IMR-90 (cell line): ENCODE data around the gene AS3MT. TPM values are rescaled to one million over a fixed set of nuclear protein-coding genes. Genes with fewer than 3 reads are reported as not detected.

Experiments used
- ATAC-seq: fragments of 200-7000 bp; cut with Tn5 transposase; 2 replicates; pipeline ENCODE4 v1.9.1; 2020; ENCODE audit warnings: low read depth, mild to moderate bottlenecking, moderate library complexity
- BruUV-seq: library from RNA; stranded (reverse); fragments of 400-500 nt; replicated peaks from 2 replicates; lab custom pipeline; 2021; lab: Mats Ljungman, UMichigan
- CTCF ChIA-PET: fragments of 300-600 bp; formaldehyde crosslinking; extraction: SDS; loops from one replicate; lab custom pipeline; 2021; ENCODE audit warnings: antibody characterized with exemption; lab: Yijun Ruan, JAX
- POLR2A ChIA-PET: fragments of 300-600 bp; sonication (Branson Sonifier 250); formaldehyde crosslinking; loops from one replicate; lab custom pipeline; 2022; ENCODE audit warnings: antibody characterized with exemption; ENCODE audit not compliant: unreplicated experiment; lab: Charles Lee
- DNase-seq: peaks from one replicate; pipeline ENCODE4 v3.0.0; 2013
- H2AFZ ChIP-seq: replicated peaks from 2 replicates; pipeline ENCODE3; 2013; ENCODE audit warnings: low read length, mild to moderate bottlenecking; ENCODE audit not compliant: poor library complexity
- H2AK5ac ChIP-seq: 2 replicates; pipeline ENCODE4 v1.6.1; 2013; ENCODE audit warnings: low read depth, low read length, inconsistent platforms
- H2AK9ac ChIP-seq: replicated peaks from 2 replicates; pipeline ENCODE3; 2013; ENCODE audit warnings: mild to moderate bottlenecking, low read depth, low read length, moderate library complexity; ENCODE audit not compliant: poor library complexity
- H2BK120ac ChIP-seq: 2 replicates; pipeline ENCODE4 v1.6.1; 2013; ENCODE audit warnings: low read depth, low read length, inconsistent platforms
- H2BK15ac ChIP-seq: 3 replicates; pipeline ENCODE4 v1.6.1; 2013; ENCODE audit warnings: low read depth, low read length, inconsistent platforms
- H2BK20ac ChIP-seq: 2 replicates; pipeline ENCODE4 v1.6.1; 2013; ENCODE audit warnings: low read depth, mild to moderate bottlenecking, inconsistent platforms, low read length, moderate library complexity
- H2BK5ac ChIP-seq: 2 replicates; pipeline ENCODE4 v1.6.1; 2013; ENCODE audit warnings: mild to moderate bottlenecking, low read depth, low read length, inconsistent platforms; ENCODE audit not compliant: poor library complexity, severe bottlenecking
- H3K14ac ChIP-seq: replicated peaks from 2 replicates; pipeline ENCODE4 v1.6.1; 2013; ENCODE audit warnings: low read depth, low read length, inconsistent platforms
- H3K18ac ChIP-seq: 2 replicates; pipeline ENCODE4 v1.6.1; 2013; ENCODE audit warnings: low read depth, low read length, control low read depth
- H3K23ac ChIP-seq: 2 replicates; pipeline ENCODE4 v1.6.1; 2013; ENCODE audit warnings: low read depth, low read length, inconsistent platforms
- H3K27ac ChIP-seq: 2 replicates; pipeline ENCODE4 v1.5.1; 2013; ENCODE audit warnings: mild to moderate bottlenecking, control low read depth, low read length; ENCODE audit not compliant: insufficient read depth
- H3K27me3 ChIP-seq: 2 replicates; pipeline ENCODE4 v1.6.1; 2013; ENCODE audit warnings: low read length; ENCODE audit not compliant: control insufficient read depth, insufficient read depth
- H3K36me3 ChIP-seq: 2 replicates; pipeline ENCODE4 v1.6.1; 2013; ENCODE audit warnings: low read length, mixed read lengths; ENCODE audit not compliant: control insufficient read depth, insufficient read depth
- H3K4ac ChIP-seq: 2 replicates; pipeline ENCODE4 v1.6.1; 2013; ENCODE audit warnings: low read depth, low read length, inconsistent platforms
- H3K4me1 ChIP-seq: 2 replicates; pipeline ENCODE4 v1.6.1; 2013; ENCODE audit warnings: low read length, mixed read lengths; ENCODE audit not compliant: control insufficient read depth, insufficient read depth
- H3K4me2 ChIP-seq: 2 replicates; pipeline ENCODE4 v1.6.1; 2013; ENCODE audit warnings: low read depth, mild to moderate bottlenecking, control low read depth, low read length, moderate library complexity
- H3K4me3 ChIP-seq: 2 replicates; pipeline ENCODE4 v1.5.1; 2013; ENCODE audit warnings: low read depth, mild to moderate bottlenecking, control low read depth, low read length, moderate library complexity; ENCODE audit not compliant: insufficient read depth
- H3K56ac ChIP-seq: 2 replicates; pipeline ENCODE4 v1.6.1; 2013; ENCODE audit warnings: low read length, inconsistent platforms; ENCODE audit not compliant: insufficient read depth; ENCODE audit errors: extremely low read depth
- H3K79me1 ChIP-seq, 2 experiments: 2 replicates each; pipeline ENCODE4 v1.6.1; 2013; ENCODE audit warnings: low read length in 2 of 2, inconsistent platforms in 1 of 2, low read depth in 1 of 2
- H3K9ac ChIP-seq: 2 replicates; pipeline ENCODE4 v1.6.1; 2013; ENCODE audit warnings: low read depth, low read length, control low read depth
- H3K9me1 ChIP-seq: 2 replicates; pipeline ENCODE4 v1.6.1; 2013; ENCODE audit warnings: low read length, inconsistent platforms; ENCODE audit not compliant: insufficient read depth
- H3K9me3 ChIP-seq: 2 replicates; pipeline ENCODE4 v1.6.1; 2013; ENCODE audit warnings: low read length; ENCODE audit not compliant: control insufficient read depth, insufficient read depth
- H4K20me1 ChIP-seq: 2 replicates; pipeline ENCODE4 v1.6.1; 2013; ENCODE audit warnings: low read length, inconsistent platforms; ENCODE audit not compliant: insufficient read depth
- H4K5ac ChIP-seq: 2 replicates; pipeline ENCODE4 v1.6.1; 2013; ENCODE audit warnings: mild to moderate bottlenecking, low read depth, low read length, control low read depth
- H4K8ac ChIP-seq, 2 experiments: 2 replicates each; pipeline ENCODE4 v1.6.1; 2013; ENCODE audit warnings: low read depth in 2 of 2, low read length in 2 of 2, control low read depth in 1 of 2, inconsistent platforms in 1 of 2
- H4K91ac ChIP-seq: 2 replicates; pipeline ENCODE4 v1.6.1; 2013; ENCODE audit warnings: low read depth, low read length, inconsistent platforms; ENCODE audit not compliant: insufficient read depth
- BHLHE40 ChIP-seq: fragments of 150-350 bp; IDR thresholded peaks from 2 replicates; pipeline ENCODE4 v1.6.1; 2016; ENCODE audit warnings: mild to moderate bottlenecking, low read depth, low read length
- CEBPB ChIP-seq: IDR thresholded peaks from 2 replicates; pipeline ENCODE4 v1.6.1; 2012; ENCODE audit warnings: low read depth, low read length, improper control_type of control experiment
- CHD1 ChIP-seq: IDR thresholded peaks from 2 replicates; pipeline ENCODE4 v1.6.1; 2012; ENCODE audit warnings: low read depth, low read length, improper control_type of control experiment
- CTCF ChIP-seq: conservative IDR thresholded peaks from 2 replicates; pipeline ENCODE4 v1.5.1; 2012; ENCODE audit warnings: mild to moderate bottlenecking, low read depth, low read length, improper control_type of control experiment
- FOS ChIP-seq: fragments of 150-350 bp; IDR thresholded peaks from 2 replicates; pipeline ENCODE4 v1.6.1; 2016; ENCODE audit warnings: low read depth, low read length
- MAFK ChIP-seq: IDR thresholded peaks from 2 replicates; pipeline ENCODE4 v1.6.1; 2012; ENCODE audit warnings: low read depth, low read length, improper control_type of control experiment
- MAZ ChIP-seq: IDR thresholded peaks from 2 replicates; pipeline ENCODE4 v1.6.1; 2012; ENCODE audit warnings: low read depth, mild to moderate bottlenecking, low read length, improper control_type of control experiment, moderate library complexity, borderline replicate concordance
- MXI1 ChIP-seq: IDR thresholded peaks from 2 replicates; pipeline ENCODE4 v1.6.1; 2012; ENCODE audit warnings: low read depth, mild to moderate bottlenecking, low read length, moderate library complexity, borderline replicate concordance
- NFE2L2 ChIP-seq: fragments of 150-350 bp; IDR thresholded peaks from 2 replicates; pipeline ENCODE4 v1.6.1; 2016; ENCODE audit warnings: low read depth, mild to moderate bottlenecking, low read length
- POLR2A ChIP-seq: IDR thresholded peaks from 2 replicates; pipeline ENCODE4 v1.6.1; 2012; ENCODE audit warnings: mild to moderate bottlenecking, low read depth, low read length
- RAD21 ChIP-seq: IDR thresholded peaks from 2 replicates; pipeline ENCODE4 v1.6.1; 2012; ENCODE audit warnings: low read length, improper control_type of control experiment
- RCOR1 ChIP-seq: IDR thresholded peaks from 2 replicates; pipeline ENCODE4 v1.6.1; 2012; ENCODE audit warnings: mild to moderate bottlenecking, low read length, improper control_type of control experiment; ENCODE audit not compliant: insufficient replicate concordance
- RFX5 ChIP-seq: IDR thresholded peaks from 2 replicates; pipeline ENCODE4 v1.8.0; 2012; ENCODE audit warnings: low read depth, mild to moderate bottlenecking, low read length, moderate library complexity
- SMC3 ChIP-seq: fragments of 150-350 bp; IDR thresholded peaks from 2 replicates; pipeline ENCODE4 v1.6.1; 2016; ENCODE audit warnings: low read depth, mild to moderate bottlenecking, antibody characterized with exemption, low read length, moderate library complexity
- USF2 ChIP-seq: fragments of 150-350 bp; IDR thresholded peaks from 2 replicates; pipeline ENCODE4 v1.6.1; 2017; ENCODE audit warnings: mild to moderate bottlenecking, antibody characterized with exemption, low read length, low read depth
- WGBS, 2 experiments: methylation state at CpG; one replicate each; pipeline versions ENCODE4 v1.1.5 to v1.1.7; 2013; ENCODE audit warnings: missing lambda C conversion rate in 2 of 2; ENCODE audit not compliant: insufficient read length in 1 of 2; ENCODE audit errors: extremely low coverage in 2 of 2; 5-methylcytosine and 5-hydroxymethylcytosine counted together
- dilution Hi-C: fragments of 300-500 bp; cut with HindIII; formaldehyde crosslinking; loops from one replicate; pipeline ENCODE4 v1.14.3; 2018; ENCODE audit warnings: low sequenced_read_pairs; ENCODE audit not compliant: unreplicated experiment
- in situ Hi-C: fragments of 300-500 bp; cut with MboI; formaldehyde crosslinking; loops from 3 replicates; pipeline ENCODE4 v1.14.3; 2019; ENCODE audit warnings: low sequenced_read_pairs, inconsistent platforms, mixed read lengths
- intact Hi-C: fragments of 100-400 bp; cut with micrococcal nuclease; formaldehyde crosslinking; loops from 2 replicates; pipeline ENCODE4 v1.10.0; 2022
- polyA plus RNA-seq, 3 experiments: library from polyadenylated mRNA; depleted of rRNA; stranded (reverse); fragments of >200 nt; gene quantifications; 2 replicates each; pipeline ENCODE4 v1.2.3, GENCODE V29; 2012; ENCODE audit warnings: low replicate concordance in 1 of 3
- total RNA-seq: library from RNA; depleted of rRNA; stranded (reverse); fragments of >200 nt; gene quantifications from 2 replicates; pipeline ENCODE4 v1.2.3, GENCODE V29; 2012
- TF ChIP-seq, protein P1 (sequence below): fragments of 150-350 bp; IDR thresholded peaks from 2 replicates; pipeline ENCODE4 v1.6.1; 2016; ENCODE audit warnings: low read depth, mild to moderate bottlenecking, low read length, moderate library complexity, borderline replicate concordance

AS3MT gene
- total and polyA plus RNA-seq, 2 of the 4 experiments (the other 2 are of a cell fraction), result 2.7 to 3.6 TPM

GRCh38 chr10:102865620-102866019 is 3.6 kb upstream of the AS3MT start:
- CTCF ChIA-PET, result no interaction called here

More at GRCh38 chr10:102865620-102866019, 3.6 kb upstream of the AS3MT start:
- WGBS, 2 experiments, result 100% methylated on average over 1 of the region's 3 CpGs; no CpG with 5 or more reads in 1 of the 2 experiments
- H3K4me2 ChIP-seq, result no peak overlapping the region
- H3K56ac ChIP-seq, result no peak overlapping the region
- no peaks in the 10 kb centered on the region for H3K9me3 ChIP-seq
- POLR2A ChIA-PET, result no interaction called here
- no peak overlapping the region for H3K14ac ChIP-seq
- H2BK120ac ChIP-seq, result no peak overlapping the region
- H4K8ac ChIP-seq, result no peak overlapping the region
- H2BK5ac ChIP-seq, result no peak overlapping the region
- 0 out of 2 replicates have a peak, but pooled peaks cover 8% of the 10 kb centered on the region for H3K9me1 ChIP-seq
- no peak overlapping the region for H2AFZ ChIP-seq
- TF ChIP-seq RCOR1, result no peak
- TF ChIP-seq, protein P1, sequence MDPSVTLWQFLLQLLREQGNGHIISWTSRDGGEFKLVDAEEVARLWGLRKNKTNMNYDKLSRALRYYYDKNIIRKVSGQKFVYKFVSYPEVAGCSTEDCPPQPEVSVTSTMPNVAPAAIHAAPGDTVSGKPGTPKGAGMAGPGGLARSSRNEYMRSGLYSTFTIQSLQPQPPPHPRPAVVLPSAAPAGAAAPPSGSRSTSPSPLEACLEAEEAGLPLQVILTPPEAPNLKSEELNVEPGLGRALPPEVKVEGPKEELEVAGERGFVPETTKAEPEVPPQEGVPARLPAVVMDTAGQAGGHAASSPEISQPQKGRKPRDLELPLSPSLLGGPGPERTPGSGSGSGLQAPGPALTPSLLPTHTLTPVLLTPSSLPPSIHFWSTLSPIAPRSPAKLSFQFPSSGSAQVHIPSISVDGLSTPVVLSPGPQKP, result no peak
- TF ChIP-seq SMC3, result no peak
- TF ChIP-seq POLR2A, result no peak
- no peak for TF ChIP-seq MXI1
- TF ChIP-seq NFE2L2, result no peak
- no peak for TF ChIP-seq RFX5
- no peak for TF ChIP-seq MAFK
- no peak for TF ChIP-seq BHLHE40
- TF ChIP-seq RAD21, result no peak
- TF ChIP-seq CHD1, result no peak
- no peak for TF ChIP-seq USF2
- no peak for TF ChIP-seq MAZ
- TF ChIP-seq FOS, result no peak
- no peak for TF ChIP-seq CEBPB
- no peak for TF ChIP-seq CTCF
- no peaks in the 10 kb centered on the region for H3K27me3 ChIP-seq
- H3K4me3 ChIP-seq, result no peak overlapping the region
- no peak for DNase-seq
- no TSS peak for BruUV-seq
- no peak overlapping the region for H3K4ac ChIP-seq
- H2BK20ac ChIP-seq, result no peak overlapping the region
- no peak overlapping the region for H2BK15ac ChIP-seq
- no peak overlapping the region for H4K91ac ChIP-seq
- no peak overlapping the region for H3K27ac ChIP-seq
- H3K9ac ChIP-seq, result no peak overlapping the region
- dilution Hi-C loops, result no loop called here
- no peak overlapping the region for H2AK9ac ChIP-seq
- peaks cover 2% of the 10 kb centered on the region; the same call in 1 of the 2 replicates for H3K36me3 ChIP-seq
- peaks cover 0 to 8% of the 10 kb centered on the region in 2 experiments; a peak in 1 of 4 replicates for H3K79me1 ChIP-seq
- H3K4me1 ChIP-seq, result peaks cover 5% of the 10 kb centered on the region
- no peak overlapping the region for H3K18ac ChIP-seq
- H2AK5ac ChIP-seq, result no peak overlapping the region
- H3K23ac ChIP-seq, result no peak overlapping the region
- intact Hi-C loops, result no loop called here
- H4K5ac ChIP-seq, result no peak overlapping the region
- no peak for ATAC-seq
- in situ Hi-C loops, result no loop called here
- no peaks in the 10 kb centered on the region; the same call in 1 of the 2 replicates for H4K20me1 ChIP-seq
